ENCODE measurements around the gene IFT88.

GRCh38 chr13:20607015-20607414, 40.1 kb downstream of the IFT88 start:
- no peak for TF ChIP-seq EZH2phosphoT487 (IDR thresholded peaks at IDR 0.05; ENCODE audit: borderline replicate concordance, low read length)
- no peak for TF ChIP-seq CTCF (conservative IDR thresholded peaks at IDR 0.05; ENCODE audit: low read depth, low read length)
- no peak for TF ChIP-seq EZH2 (IDR thresholded peaks at IDR 0.05; ENCODE audit: low read length, unreplicated experiment)
